Skin of body (tissue), 2 donors: ENCODE data around the gene WNT4. TPM values are rescaled to one million over a fixed set of nuclear protein-coding genes. Genes with fewer than 3 reads are reported as not detected.
"Not testable (repeated sequence)": the region's sequence is repeated elsewhere in the genome, so short reads cannot be mapped to it uniquely, and the experiment has no call there.

Source experiments
- DNase-seq: peaks from one replicate; lab custom pipeline; 2025; lab: John Stamatoyannopoulos, UW
- total RNA-seq: library from RNA; depleted of rRNA; stranded (reverse); fragments of >200 nt; gene quantifications from one replicate; pipeline ENCODE4 v1.2.3, GENCODE V29; 2014

WNT4 gene
- total RNA-seq, 1 donor from 2014 or later = 4.2 TPM

DNA sequence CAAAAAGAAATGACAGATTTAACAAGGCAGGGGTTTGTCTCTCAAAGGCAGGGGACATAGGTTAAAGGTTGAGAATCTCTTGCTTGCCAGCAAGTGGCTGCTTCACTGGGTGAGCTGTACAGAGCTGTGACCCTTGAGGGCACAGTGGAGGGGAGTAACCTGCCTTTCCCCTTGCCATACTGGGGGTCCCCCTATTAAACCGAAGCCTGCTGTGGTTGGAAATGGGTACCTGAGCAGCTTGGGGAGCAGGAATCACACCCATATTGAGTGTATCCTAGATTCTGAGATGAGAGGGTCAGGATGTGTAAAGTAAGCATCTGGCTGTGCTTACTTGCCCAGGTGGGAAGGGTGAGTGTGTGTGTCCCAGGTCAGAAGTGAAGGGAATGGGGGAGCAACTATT is 31.8 kb downstream of the WNT4 start:
- no peak for DNase-seq

DNA sequence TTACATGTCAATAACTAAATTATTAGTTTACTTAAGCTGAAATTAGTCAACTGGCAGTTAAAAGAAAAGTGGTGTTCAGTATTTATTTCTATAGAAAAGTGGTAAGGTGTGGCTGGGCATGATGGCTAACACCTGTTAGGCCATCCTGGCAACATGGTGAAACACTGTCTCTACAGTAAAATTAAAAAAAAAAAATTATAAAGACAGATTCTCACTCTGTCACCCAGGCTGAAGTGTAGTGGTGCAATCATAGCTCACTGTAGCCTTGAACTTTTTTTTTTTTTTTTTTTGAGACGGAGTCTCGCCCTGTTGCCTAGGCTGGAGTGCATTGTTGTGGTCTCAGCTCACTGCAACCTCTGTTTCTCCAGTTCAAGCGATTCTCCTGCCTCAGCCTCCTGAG is 32.9 kb downstream of the WNT4 start:
- DNase-seq = no peak

DNA sequence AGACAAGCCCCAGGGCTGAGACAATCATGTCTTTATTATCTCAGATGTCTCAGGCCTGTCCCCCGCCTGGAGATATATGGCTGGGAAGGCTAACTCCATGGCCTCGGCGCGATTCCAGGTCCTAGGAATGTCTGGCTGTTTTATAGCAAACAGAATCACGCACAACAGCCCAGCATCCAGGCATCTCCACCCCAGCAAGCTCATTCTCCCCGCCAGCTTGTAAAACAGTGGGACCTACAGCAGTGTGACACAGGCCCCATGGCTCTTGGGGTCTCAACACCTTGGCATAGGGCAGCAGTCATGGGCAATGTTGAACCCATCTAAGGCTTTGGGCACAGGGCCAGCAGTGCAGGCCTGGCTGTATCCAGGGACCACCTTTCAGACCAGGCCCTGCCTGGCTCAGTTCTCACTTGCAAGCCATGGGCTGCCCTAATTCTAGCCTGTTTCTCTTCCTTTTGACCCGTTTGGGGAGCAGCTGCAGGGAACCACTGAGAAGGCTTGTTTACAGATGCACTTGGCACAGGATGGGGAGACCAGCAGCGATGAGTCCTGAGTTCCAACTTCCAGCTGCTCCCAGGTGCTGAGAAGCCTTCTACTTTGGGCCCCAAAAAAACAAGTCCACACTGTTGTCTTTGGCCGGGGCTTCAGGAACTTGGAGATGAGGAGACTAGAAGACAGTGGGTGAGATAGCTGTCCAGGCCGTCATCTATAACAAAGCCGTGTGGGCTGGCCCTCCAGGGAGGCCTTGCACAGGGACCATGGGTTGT is 34.4 kb downstream of the WNT4 start:
- DNase-seq = peak; percentile 17

DNA sequence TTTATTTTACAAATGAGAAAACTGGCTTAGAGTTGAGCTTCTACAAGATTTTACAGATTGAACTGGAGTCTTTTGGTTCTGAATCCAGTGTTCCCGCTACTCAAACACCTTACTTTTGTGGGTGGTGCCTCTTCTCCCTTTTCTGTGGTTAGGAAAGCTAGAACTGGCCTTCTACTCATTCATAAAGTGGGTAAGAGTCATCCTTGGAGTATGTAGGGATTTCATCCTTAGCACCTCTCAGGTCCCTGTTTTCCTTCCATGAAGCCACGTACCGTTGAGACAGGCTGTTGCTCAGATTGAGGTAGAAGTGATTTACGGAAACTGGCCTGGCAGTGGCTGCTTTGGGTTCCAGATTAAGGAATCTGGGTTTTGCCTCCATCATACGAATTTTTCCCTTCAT is 35.8 kb downstream of the WNT4 start:
- DNase-seq = no peak

DNA sequence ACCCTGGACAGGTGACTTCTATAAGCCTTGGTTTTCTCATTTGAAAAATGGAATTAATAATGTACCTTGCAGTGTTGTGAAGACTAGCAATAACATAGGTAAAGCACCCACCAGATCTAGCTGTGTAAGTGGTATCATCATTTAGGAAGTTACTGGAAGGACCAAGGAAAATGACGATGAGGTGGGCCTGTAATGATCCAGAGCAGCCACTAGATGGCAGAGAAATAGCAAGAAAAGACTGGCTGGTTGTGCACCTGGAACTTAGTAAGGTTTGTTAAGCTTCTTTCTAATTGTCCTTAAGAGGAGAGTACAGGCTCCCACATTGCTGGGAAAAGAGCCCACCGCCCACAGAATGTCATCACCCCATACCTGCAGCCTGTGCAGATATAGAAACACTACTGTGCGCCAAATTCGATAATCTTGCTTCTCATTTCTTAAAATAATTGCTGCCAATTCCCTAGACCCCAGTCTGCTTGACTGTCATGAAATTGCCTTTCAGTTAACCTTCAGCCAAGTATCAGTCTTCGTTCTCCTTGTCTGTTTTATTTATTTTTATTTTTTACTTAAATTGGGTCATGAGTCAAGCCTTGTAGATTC is 37.2 kb downstream of the WNT4 start:
- peak; percentile 42 for DNase-seq

DNA sequence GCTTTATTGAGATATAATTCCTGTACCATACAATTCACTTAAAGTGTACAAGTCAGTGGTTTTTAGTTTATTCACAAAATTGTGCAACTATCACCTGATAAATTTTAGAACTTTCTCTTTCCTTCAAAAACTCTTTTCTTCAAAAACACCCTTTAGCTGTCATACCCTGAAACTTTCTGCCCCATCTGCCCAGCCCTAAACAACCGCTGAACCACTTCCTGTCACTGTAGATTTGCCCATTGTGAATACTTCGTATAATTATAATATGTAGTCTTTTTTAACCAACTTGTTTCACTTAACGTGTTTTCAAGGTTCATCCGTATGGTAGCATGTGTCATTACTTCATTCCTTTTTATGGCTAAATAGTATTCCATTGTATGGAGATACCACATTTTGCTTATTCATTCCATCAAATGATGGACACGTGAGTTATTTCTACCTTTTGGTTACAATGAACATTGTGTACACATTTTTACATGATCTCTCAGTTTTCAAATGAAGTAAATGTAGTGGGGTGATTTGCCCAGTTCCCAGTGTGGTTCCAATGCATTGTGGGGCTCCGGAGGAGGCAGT is 37.9 kb downstream of the WNT4 start:
- DNase-seq = no peak

DNA sequence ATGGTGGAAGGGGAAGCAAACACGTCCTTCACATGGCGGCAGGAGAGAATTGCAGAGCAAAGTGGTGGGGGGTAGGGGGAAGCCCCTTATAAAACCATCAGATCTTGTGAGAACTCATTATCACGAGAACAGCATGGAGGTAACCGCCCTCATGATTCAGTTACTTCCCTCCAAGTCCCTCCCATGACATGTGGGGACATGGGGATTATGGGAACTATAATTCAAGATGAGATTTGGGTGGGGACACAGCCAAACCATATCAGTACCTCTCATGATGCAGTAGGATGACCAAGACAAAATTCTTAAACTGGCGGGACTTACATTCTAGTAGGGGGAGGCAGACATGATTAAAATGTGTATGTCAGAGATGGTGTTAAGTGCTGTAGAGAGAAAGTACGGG is 38.8 kb downstream of the WNT4 start:
- no peak for DNase-seq

DNA sequence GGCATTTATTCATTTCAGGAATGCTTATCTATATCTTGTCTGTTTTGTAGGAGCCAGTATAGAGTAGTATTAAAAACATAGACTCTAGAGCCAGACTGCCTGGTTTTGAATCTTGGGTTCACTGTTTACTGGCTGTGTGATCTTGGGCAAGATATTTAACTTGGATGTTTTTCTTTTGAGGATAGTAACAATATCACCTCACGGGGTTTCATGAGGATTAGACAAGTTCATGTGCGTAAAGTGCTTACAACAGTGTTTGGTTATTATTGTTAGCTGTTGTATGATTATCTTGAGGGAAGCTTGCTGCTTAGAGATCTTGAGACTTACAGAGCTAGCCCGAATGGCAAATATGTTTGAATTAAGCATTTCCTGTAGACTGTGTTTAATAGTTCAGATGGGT is 40.2 kb downstream of the WNT4 start:
- no peak for DNase-seq

DNA sequence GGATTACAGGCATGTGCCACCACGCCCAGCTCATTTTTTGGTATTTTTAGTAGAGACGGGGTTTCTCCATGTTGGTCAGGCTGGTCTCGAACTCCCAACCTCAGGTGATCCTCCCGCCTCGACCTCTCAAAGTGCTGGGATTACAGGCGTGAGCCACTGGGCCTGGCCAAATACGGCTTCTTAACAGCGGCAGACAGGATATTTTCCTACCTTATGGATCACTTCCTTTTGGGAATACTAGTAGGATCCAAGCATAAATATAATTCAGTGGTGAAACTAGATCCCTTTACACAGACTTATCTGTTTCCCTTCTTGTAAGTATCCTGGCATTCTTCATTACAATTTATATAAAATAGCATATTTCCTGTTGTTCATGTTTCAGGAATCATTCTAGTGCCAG is 40.9 kb downstream of the WNT4 start:
- DNase-seq = no peak

DNA sequence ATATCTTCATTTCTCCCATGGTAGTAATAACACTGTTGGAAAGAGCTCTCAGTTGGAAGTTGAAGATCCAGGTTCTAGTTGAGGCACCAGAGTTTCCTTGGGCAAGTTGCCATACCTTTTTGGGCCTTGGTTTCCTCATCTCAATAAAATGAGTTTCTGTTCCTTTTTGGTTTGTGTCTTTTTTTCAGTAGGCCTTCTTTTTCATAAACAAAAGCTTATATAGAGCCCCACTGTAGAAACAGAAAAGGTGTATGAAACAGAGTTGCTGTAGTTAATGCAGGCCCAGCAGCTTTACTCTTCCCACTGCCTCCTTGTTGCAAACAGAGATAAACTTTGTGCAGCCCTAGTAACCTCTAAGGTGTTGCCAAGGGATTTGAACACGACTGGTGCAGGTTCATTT is 41.7 kb downstream of the WNT4 start:
- DNase-seq = no peak

DNA sequence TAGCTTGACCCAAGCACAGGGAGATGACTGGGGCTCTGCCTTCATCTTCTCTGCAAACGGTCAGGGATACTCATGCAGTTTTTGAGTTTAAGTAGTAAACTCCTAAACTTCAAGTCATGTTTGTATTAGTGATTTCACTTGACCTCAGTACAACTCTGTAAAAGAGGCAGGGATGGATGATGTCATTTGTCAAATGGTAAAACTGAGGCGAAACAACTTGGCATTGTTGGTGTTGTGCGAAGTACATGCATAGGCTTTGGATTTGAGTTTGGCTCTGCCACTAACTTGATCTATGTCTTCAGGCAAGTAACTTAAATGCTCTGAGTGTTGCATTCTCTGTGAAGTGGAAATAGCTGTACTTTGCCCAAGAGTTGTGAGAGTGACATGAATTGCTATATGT is 42.7 kb downstream of the WNT4 start:
- DNase-seq = no peak

DNA sequence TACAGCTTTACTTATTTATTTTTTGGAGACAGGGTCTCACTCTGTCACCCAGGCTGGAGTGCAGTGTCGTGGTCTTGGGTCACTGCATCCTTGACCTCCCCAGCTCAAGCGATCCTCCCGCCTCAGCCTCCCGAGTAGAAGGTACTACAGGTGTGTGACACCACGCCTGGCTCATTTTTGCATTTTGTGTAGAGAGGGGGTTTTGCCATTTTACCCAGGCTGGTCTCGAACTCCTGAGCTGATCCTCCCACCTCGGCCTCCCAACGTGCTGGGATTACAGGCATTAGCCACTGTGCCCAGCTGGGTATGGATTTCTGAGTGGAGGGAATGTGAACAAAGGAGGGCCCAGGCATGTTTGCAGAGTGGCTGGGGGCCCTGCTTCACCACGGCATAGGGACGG is 44.1 kb downstream of the WNT4 start:
- no peak for DNase-seq

DNA sequence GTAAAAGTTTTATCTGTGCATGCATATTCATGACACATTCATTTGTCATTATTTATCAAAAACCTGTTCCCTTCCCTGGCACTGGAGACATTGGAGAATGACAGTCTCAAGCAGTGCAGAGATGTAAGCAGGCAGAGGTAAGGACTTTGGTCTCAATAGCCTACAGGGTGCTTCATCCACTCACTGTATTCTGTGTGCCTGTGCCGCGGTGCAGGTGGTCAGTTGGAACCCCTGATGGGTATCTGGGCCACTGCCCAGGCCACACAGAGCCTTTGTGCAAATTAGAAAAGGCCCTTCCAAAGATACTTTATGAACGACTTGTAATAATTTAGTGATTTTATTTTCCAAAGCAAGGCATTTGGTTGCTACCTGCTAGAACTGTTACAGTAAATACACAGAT is 46.4 kb downstream of the WNT4 start:
- DNase-seq = no peak

DNA sequence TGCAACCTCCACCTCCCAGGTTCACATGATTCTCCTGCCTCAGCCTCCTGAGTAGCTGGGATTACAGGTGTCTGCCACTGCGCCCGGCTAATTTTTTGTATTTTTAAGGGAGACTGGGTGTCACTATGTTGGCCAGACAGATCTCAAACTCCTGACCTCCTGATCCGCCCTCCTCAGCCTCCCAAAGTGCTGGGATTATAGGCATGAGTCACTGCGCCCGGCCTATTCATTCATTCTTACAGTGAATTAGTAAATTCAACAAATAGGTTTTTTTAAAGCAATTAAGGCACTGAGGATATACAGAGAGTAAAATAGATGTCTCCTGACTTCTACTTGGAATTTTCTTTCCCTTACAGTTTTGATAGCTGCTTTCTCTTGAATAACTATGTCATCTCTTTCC is 46.9 kb downstream of the WNT4 start:
- DNase-seq = no peak

DNA sequence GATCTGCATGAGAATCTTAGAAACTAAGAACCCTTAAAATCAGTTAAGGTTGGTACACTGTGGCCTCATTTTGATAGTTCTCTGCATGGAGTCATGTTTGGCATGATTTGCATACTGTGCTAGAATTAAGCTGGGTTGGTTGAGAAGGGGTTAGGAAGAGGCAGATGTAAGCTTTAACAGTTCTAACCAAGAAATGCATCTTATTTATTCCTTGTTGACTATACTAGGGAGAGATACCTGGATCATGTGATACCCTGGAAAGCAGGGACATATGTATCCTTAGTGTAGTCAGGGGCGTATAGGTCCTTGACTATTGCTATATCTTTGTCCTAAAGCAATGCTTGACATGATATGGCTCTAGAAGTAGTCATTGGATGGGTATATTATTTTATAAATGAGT is 49.4 kb downstream of the WNT4 start:
- no peak for DNase-seq

DNA sequence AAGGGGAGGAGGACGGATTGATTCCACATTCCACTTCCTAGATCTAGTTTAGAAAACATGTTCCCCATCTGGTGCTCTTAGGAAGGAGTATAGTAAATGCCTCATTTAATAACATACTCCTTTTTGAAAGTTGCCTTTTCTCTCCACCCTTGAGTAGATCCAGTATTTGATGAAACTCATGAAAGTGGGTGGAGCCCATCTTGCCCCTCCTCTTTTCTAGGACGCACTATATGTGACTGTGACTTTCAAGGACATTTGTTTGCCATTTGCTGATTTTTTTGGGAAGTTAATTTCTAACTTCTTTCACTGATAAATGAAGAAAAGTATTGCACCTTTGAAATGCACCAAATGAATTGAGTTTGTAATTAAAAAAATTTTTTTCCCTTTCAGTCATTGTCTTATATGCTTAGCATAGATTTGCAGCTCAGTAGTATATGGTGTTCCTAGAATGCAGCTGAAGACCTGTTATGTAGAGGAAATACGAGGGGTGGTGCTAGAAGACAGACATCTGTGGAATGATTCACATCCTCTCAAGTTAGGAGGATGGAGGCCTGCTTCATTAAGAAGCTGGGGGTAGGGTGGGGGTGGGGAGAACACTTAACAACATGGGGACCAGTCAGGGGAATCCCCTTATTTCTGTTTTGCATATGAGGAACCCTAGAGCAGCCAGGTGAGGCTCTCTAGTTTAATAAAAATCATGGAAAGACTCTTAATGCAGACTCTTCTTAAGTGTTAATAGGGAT is 50.7 kb downstream of the WNT4 start:
- DNase-seq = not testable (repeated sequence)

DNA sequence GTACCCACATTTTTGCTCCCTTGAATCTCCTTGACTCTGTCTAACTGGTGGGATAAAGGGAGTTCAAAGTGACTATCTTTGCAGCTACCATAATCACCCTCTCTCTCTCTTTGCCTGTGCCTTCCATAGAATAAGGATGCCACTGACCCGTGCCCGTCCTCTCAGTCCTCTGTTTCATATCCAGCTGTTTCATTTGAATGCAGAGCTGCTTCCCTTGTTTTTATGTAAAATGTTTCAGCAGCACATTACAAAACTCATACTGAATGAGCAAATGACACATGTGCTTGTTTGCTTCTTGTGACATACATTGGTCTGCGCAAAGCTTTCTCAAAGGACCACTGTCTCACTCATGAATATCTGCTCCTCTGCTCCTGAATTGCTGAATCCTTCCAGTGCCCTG is 52.0 kb downstream of the WNT4 start:
- DNase-seq = no peak

DNA sequence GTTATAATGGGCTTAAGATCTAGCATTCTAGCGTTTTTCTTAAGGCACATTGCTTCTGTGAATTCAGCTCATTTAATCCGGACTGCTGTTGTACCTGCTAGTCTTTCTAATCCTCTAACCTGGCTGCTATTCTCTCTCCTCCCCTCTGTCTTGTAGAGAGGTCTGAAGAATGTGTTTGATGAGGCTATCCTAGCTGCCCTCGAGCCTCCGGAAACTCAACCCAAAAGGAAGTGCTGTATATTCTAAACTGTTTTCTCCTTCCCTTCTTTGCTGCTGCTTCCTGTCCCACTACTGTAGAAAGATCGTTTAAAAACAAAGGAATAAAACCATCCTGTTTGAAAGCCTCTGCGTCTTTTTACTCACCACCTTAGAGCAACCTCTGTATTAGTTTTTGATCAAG is 53.1 kb downstream of the WNT4 start:
- no peak for DNase-seq

DNA sequence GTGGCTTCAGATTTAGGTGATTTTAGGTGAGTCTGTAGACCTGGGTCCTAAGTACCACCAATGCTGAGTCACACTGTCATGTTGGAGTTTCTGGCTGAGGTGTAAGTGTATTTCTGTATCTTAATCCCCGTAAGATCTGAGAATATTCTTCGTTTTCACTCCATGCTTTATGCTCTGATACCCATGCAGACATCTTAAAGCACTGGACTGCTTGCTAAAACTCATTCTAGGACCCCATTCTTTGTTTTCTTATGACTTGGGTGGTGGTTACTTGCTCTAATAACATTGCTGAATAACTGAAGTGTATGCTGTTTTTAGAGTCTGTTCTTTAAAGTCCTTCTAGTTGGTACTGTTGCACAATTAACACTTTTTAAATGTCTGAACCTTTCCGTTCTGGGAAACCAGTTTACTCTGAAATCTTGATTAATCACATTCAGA is 53.7 kb downstream of the WNT4 start:
- DNase-seq = no peak

DNA sequence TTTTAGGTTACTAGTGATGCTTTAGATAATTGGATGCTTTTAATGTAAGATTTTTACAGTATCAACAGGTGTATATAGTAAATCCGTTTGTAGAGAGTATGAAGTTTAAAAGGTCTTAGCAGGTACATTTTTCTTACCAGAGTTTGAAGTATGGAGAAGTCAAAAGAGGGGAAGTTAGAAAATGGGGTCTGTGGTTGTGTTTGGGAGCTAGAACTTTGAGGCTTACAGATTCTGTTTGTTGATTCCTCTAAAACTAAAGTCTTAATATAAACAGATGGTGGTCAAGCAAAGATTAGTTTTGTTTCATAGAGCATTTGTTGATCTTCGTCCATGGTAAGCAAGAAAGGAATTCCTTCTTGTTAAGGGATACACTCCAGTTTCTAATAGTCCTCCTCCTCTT is 54.6 kb downstream of the WNT4 start:
- DNase-seq = no peak

DNA sequence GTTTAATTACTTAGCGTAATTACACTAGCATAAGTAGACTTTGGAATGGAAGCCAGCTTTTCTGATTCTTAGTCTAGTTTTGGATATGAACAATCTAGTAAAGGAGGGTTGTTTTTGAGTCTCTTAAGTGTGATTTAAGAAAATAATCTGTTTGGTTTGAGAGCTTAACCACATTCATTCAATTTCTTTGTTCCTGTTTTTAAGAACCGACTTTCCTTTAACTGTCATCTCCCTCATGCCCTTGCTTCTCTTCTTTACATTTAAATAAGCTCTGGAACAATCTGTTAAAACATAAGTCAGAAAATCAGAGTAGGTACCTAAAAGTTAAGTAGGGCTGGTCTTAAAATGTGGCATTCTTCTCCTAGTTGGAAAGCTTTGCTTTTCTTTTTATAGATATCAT is 62.7 kb downstream of the WNT4 start:
- DNase-seq = no peak

DNA sequence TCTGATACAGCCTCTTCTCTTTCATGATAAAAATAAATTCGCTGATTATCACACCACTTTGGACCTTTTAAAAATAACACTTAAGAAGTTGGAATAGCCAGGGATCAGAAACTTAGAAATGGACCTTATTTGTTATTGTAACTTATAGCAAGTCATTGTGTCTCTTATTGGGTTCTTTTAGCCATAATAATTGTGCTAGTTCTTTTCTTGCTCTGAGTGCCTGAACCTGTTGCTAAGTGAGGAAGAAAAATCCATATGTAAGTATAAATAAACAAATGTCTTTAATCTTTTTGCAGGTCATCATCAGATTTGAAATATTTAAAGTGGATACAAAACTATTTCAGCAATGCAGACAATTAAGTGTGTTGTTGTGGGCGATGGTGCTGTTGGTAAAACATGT is 64.8 kb downstream of the WNT4 start:
- DNase-seq = no peak
